ENCODE data around the gene TRAF5.
"Not testable (repeated sequence)": the region's sequence is repeated elsewhere in the genome, so short reads cannot be mapped to it uniquely, and the experiment has no call there.

TRAF5 gene, protein sequence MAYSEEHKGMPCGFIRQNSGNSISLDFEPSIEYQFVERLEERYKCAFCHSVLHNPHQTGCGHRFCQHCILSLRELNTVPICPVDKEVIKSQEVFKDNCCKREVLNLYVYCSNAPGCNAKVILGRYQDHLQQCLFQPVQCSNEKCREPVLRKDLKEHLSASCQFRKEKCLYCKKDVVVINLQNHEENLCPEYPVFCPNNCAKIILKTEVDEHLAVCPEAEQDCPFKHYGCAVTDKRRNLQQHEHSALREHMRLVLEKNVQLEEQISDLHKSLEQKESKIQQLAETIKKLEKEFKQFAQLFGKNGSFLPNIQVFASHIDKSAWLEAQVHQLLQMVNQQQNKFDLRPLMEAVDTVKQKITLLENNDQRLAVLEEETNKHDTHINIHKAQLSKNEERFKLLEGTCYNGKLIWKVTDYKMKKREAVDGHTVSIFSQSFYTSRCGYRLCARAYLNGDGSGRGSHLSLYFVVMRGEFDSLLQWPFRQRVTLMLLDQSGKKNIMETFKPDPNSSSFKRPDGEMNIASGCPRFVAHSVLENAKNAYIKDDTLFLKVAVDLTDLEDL

DNA sequence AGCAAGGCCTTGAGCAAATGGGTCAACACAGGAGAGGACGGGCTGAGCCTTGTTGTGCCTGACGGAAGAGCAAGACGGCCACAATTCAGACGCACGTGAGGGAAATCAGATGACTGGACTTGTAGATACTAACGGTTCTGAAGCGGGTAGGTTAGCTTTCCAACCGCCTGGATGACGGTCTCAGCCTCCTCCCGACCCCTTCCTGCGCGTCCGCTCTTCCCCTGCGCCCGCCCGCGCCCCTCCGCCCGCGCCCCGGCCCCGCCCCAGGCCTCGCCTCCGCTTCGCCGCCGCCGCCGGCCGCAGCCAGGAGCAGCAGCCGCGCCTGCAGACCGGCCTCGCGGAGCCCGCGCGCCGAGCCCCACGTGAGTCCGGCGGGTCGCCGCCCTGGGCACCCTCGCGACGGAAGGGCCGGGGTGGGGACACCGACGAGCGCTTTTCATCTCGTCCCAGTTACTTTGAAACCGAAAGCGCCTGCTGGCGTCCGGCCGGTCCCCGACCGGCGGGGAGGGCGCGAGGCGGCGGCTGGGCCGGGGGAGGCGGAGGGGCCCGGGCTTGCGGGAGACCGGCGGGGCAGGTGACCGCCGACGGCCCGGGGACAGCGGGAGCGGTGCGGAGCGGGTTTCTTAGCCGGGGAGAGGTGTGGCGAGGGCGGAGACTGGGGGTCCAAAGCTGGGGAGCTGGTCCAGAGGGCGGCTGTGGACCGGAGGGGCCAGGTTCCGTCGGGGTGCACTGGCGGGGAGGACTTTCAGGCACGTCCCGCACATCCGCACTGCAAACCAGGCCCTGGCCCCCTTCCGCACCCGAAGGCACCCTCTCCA lies at the start of gene TRAF5:
Gene TRAF5 (plus strand): TSS at position 306 of the 818 bp plus-strand sequence. CDS start 26,407 bp downstream, outside the sequence.
- H3K4me3 ChIP-seq (ENCODE audit: low read depth, low read length) = peak within 1 kb of the TSS; percentile 66
- no peak for DNase-seq (ENCODE audit: low read depth)

DNA sequence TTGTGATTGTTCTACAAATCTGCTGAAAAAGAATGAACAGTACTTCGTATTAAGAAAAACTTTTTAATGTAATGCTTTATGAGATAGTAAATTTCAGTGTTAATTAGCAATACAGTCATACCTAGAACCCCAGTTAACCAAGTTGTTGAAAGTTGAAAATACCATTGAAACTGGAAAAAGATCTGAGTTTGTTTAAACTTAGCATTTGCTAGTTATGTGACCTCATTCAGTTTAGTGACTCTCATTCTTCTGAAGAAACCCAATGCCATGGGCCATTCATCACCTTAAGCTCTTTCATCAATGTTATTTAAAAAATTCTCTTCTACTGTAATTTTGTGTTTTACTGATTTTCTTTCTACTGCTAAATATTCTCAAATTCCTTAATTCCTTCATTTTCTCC lies 47.3 kb upstream of the TRAF5 start:
- DNase-seq (ENCODE audit: low read depth) = no peak
- H3K4me3 ChIP-seq (ENCODE audit: low read depth, low read length) = no peak overlapping the region

DNA sequence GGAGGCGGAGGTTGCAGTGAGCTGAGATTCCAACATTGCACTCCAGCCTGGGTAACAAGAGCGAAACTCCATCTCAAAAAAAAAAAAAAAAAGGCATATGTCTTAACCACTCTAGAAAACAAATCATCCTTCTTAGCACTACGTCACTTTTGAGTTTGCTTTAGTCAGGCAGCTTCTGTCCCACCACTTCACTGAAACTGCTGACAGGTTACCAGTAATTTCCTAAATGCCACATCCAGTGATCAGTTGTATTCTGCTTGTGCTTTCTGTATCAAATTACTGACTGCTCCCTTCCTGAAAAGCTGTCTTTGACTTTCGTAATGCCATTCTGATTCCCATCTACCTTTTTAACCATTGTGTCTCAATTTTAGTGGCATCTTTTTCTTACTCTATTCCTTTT lies 45.7 kb upstream of the TRAF5 start:
- DNase-seq (ENCODE audit: low read depth) = no peak
- H3K4me3 ChIP-seq (ENCODE audit: low read depth, low read length) = no peak overlapping the region

DNA sequence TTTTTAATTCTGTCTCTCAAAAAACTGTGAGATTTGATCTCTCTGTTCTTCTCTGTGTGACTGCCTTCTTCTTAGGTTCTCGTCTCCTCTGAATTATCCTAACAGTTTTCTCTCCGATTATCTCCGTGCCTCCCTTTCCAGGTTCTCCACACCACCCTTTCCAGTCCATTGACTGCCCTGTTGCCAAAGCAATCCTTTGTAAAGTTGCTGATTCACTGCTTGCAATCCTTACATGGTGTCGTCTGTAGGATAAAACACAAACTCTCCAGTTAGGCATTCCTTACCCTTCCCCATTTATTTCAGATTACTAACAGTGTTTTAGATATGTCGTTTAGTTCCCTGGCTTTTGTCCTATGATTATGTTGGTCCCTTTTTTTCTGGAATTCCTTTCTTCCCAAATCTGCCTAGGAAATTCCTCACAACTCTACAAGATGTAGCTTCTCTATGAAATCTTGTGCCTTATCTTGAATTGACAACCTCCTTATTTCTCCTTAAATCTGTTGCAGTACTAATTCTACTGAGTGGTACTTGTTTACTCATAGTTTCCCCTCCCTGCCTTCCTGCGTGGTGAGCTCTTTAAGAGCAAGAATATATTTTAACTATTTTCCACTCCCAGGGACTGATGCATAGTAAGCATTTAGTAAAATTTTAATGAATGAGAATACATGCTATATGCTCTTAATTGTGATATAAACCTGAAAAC lies 45.2 kb upstream of the TRAF5 start:
- no peak for DNase-seq (ENCODE audit: low read depth)

DNA sequence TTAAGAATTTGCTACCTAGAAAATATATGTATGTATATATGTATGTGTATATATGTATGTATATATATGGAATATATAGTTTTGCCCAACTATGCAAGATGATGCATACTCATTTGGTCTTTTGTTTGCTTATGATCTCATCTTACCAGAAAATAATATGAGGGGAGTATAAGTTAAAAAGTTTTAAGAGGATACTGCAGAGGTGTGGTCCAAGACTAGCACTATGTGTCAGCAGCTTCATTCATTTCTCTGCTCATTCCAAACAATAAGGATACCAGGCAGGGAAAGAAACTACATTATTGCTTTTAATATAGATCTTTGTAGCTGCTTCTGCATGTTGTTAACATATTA lies 44.6 kb upstream of the TRAF5 start:
- DNase-seq (ENCODE audit: low read depth) = no peak
- no peak overlapping the region for H3K4me3 ChIP-seq (ENCODE audit: low read depth, low read length)

More for the DNA sequence above, 45.2 kb upstream of the TRAF5 start:
- no peak overlapping the region for H3K4me3 ChIP-seq (ENCODE audit: low read depth, low read length)

DNA sequence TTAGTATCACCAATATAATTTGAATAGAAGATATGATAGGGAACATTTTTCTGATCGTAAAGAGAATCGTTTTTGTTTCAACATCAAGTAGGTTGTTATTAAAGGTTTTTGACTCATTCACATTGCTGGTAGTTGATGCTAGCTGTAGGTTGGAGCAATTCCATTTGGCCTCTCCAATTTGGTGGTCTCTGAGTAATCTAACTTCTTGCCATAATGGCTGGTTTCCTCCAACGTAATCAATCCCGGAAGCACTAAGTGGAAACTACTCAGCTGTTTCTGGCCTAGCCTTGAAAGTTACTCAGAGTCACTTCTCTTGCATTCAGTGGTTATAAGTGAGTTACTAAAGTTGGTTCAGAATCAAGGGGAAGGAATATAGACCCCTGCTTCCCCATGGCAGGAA lies 41.4 kb upstream of the TRAF5 start:
- H3K4me3 ChIP-seq (ENCODE audit: low read depth, low read length) = no peak overlapping the region
- no peak for DNase-seq (ENCODE audit: low read depth)

DNA sequence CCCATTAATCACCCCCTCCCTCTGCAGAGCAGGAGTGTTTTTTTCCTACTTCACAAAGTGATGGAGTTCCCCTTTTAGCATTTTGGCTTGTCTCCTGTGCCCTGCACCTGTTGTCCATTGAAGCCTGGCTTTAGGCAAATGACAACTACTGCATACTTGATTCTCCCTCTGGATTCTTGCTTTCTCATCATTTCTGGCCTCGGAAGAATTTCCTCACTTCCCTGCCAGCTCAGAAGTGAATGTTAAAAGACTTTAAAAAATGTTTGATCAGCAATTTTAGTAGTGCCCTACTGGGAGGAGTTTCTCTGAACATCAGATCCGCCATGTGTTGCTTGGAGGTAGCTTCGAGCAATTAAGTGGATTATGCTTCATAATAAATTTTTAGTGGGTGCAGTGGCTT lies 39.4 kb upstream of the TRAF5 start:
- H3K4me3 ChIP-seq (ENCODE audit: low read depth, low read length) = no peak overlapping the region
- DNase-seq (ENCODE audit: low read depth) = no peak

DNA sequence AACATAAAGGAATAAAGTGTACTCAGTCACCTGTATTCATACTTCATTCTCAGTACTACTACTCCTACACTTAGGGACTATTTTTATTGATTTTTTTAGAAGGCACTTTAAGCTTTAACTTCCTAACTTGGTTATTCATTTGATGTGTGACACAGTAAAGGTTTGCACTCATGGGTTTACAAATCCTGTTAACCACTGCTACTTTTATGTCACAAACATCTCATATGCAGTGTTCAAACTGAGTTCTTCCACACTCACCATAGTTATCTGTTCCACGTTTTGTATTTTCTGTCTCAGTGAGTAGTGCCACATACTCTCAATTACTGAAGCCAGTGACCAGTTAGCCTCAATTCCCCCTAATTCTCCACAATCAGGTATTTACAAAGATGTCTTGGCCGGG lies 34.2 kb upstream of the TRAF5 start:
- no peak overlapping the region for H3K4me3 ChIP-seq (ENCODE audit: low read depth, low read length)
- DNase-seq (ENCODE audit: low read depth) = no peak

DNA sequence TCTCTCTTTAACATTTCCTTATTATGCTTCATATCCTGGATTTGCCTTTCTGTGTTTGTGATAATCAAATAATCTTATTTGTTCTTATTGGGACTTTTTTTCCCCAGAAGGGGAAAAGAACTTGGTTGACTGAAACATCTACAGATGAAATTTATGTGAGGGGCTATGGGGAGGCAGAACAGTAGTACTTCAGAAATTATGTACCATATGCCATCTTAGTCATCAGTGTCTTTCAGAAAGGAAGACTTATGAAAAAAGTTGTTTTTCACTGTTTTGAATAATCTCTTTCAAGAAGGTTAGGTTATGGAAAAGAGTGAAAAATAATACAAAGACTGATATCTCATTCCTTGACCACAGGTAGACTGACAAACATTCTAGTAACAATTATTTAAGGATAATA lies 30.2 kb upstream of the TRAF5 start:
- no peak overlapping the region for H3K4me3 ChIP-seq (ENCODE audit: low read depth, low read length)
- DNase-seq (ENCODE audit: low read depth) = no peak

DNA sequence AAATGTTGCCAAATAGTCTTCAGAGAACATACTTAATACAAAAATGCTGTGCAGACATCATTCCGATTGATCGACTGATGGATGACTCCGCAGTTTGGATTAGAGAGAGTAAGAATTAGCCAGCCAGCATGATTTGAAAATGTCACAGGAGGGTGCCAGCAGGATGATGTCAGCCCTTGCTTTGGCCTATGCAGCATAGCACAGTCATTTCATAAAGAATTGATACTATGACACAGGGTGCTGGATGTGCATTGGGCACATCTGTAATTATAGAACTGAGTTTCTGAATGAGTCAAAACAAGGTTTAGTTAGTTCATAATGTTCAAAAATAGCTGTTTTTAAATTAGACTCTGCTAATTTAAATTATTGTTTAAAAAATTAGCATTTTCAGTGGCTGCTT lies 21.6 kb upstream of the TRAF5 start:
- no peak for DNase-seq (ENCODE audit: low read depth)

DNA sequence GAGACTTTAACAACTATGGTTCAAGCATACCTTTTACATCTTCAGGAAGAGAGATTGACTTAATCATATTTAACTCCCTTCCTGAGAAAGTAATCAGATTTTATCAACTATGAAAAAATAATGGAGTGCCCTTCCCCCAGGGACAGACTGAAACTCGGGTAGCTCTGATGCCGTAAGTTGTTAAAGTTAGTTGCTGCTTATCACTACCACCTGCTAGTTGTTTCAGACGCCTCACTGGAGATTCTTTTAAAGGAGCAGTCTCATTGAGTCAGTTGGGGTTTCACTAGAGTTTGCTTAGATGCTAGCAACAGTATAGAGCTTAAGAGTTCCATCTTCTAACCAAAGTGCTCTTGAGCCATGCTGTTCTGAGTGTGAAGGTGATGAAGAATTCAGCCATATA lies 17.0 kb upstream of the TRAF5 start:
- DNase-seq (ENCODE audit: low read depth) = no peak
- no peak overlapping the region for H3K4me3 ChIP-seq (ENCODE audit: low read depth, low read length)

More for the DNA sequence above, 21.6 kb upstream of the TRAF5 start:
- no peak overlapping the region for H3K4me3 ChIP-seq (ENCODE audit: low read depth, low read length)

DNA sequence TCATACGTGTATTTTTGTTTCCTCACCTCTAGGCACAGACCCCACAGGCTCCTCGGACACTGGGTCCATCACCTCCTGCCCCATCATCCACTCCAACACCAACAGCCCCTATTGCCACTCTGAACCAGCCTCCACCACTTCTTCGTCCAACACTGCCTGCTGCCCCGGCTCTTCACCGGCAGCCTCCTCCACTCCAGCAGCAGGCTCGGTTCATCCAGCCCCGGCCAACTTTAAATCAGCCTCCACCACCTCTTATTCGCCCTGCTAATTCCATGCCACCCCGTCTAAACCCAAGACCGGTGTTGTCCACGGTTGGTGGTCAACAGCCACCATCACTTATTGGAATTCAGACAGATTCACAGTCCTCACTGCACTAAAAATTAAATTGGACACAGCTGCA lies 13.2 kb upstream of the TRAF5 start:
- H3K4me3 ChIP-seq (ENCODE audit: low read depth, low read length) = no peak overlapping the region
- no peak for DNase-seq (ENCODE audit: low read depth)

DNA sequence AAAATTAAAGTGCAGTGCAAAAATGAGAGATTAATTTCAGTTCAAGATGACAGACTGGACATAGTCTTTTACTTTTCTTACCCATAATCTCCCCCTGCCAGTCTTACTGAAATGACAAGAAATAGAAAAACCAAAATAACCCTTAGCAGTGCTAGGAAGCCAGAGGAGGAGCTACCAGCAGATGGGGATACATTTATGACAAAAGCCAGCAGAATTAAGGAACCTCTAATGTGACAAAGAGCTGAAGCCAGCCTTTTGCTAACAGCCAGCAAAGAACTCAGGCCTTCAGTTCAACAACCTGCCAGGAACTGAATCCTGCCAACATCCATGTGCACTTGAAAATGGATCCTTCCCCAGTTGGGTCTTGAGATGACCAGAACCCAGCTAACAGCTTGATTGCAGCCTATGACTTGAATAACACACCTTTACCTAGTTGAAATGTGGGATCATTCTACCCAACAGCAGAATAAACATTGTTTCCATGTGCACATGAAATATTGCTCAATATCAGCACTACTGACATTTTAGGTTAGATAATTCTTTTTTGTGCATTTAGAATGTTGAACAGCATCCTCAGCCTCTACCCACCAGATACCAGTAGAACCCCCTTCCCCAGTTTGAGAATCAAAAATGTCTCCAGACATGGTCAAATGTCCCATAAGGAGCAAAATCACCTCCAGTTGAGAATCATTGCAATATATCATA lies 7.9 kb upstream of the TRAF5 start:
- DNase-seq (ENCODE audit: low read depth) = no peak

DNA sequence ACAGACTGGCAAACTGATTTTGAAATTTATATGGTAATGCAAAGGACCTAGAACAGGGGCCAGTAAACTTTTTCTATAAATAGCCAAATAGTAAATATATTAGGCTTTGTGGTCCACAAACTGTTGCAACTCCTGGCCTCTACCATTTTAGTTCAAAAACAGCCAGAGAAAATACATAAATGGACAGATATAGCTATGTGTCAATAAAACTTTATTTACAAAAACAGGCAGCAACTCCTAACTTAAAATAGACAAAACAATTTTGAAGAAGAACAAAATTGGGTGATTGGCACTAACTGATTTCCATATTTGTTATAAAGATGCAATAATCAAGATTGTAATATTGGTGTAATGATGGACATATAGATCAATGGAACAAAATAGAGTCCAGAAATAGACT lies 6.7 kb upstream of the TRAF5 start:
- H3K4me3 ChIP-seq (ENCODE audit: low read depth, low read length) = no peak overlapping the region
- no peak for DNase-seq (ENCODE audit: low read depth)

More for the DNA sequence above, 7.9 kb upstream of the TRAF5 start:
- H3K4me3 ChIP-seq (ENCODE audit: low read depth, low read length) = no peak overlapping the region

DNA sequence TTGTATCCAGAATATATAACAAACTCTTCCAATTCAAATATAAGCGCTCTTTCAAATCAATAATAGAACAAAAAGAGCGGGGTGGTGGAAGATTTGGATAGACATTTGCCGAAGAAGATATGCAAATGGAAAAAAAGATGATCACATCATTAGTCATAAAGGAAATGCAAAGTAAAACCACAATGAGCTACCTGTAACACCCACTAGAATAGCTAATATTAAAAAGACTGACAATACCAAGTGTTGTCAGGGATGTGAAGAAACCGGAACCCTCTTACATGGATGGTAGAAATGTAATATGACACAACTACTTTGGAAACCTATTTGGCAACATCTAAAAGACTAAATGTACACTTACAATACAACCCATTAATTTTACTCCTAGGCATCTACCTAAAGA lies 5.7 kb upstream of the TRAF5 start:
- H3K4me3 ChIP-seq (ENCODE audit: low read depth, low read length) = no peak overlapping the region
- DNase-seq (ENCODE audit: low read depth) = no peak

DNA sequence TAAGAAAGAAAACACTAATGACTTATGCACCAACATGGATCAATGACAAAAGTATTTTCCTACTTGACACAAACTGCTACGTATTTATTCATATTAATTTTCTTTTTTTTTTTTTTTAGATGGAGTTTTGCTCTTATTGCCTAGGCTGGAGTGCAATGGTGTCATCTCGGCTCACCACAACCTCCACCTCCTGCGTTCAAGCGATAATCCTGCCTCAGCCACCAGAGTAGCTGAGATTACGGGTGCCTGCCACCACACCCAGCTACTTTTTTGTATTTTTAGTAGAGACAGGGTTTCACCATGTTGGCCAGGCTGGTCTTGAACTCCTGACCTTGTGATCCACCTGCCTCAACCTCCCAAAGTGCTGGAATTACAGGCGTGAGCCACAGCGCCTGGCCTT lies 5.0 kb upstream of the TRAF5 start:
- DNase-seq (ENCODE audit: low read depth); H3K4me3 ChIP-seq (ENCODE audit: low read depth, low read length): not testable (repeated sequence)

DNA sequence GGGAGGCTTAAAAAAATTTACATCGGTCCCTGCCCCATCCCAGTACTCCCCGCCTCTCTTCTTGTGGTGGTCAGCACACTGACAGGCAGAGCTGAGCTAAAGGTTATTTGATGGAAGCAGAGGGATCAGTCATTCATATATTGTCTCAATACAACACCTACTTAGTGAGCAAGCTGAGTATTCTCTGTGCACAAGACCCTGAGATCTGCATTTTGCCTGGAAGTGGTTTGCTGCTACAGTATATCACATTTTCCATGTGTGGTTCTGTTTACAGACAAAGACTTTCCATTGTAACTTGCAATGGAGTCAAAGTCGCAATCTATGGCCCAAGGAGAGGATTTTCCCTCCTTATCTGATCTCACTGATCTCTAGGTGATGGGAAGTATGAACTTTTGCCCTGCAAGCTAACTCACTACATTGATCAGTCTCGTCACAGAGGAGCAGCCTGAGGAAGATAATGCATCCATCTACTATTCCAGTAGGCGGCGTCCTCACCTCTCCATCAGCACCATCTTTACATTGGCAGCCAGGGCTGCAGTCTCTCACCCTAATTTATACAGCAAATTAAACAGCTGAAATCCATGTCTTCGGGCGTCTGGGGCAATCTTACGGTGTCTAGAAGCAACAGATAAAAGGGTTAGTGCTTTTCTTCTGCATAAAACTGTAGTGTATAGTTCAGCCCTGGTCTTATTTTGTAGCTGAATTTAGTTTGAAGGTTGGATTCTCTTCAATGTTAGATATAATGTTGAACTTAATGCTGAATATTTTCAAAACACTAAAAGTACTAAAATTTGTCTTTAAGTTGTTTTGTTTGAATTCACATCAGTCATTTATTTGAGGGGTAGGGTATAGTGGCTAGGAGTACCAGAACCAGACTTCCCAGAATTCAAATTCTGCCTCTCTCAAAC lies 3.2 kb upstream of the TRAF5 start:
- no peak overlapping the region for H3K4me3 ChIP-seq (ENCODE audit: low read depth, low read length)
- no peak for DNase-seq (ENCODE audit: low read depth)

DNA sequence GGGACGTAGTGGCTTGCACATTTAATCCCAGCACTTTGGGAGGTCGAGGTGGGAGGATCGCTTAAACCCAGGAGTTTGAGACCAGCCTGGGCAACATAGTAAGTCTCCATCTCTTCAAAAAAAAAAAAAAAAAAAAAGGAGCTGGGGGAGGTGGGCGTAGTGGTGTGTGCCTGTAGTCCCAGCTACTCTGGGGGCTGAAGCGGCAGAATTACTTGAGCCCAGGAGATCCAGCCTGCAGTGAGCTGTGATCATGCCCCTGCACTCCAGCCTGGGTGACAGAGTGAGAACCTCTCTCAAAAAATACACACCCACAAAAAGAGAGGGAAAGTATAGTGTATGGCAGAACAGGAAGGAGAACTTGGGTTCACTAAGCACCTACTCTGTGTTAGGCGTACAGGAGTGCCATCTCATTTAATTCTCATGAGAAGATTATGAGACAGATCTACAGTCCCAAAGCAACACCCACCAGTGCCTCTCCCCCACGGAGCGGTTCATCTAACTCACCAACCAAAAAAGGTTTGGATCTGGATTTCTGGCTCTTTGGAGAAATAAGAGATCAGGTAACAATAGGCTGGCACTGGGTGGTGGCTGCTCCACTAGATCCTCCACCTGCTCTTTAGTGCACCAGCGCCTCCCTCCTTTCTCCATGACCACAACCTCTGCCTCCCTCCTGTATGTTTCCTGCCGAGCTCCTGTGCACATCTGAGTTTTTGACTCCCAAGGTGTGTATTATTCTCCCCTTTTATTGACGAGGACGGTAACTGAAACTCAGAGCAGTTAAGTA lies 1.4 kb upstream of the TRAF5 start:
- no peak for DNase-seq (ENCODE audit: low read depth)
- H3K4me3 ChIP-seq (ENCODE audit: low read depth, low read length) = no peak overlapping the region

All from skeletal muscle cell (primary cell).